RPMI7951 (cell line): ENCODE data around the gene MTCH1. TPM values are rescaled to one million over a fixed set of nuclear protein-coding genes. Genes with fewer than 3 reads are reported as not detected.

Source experiments
- DNase-seq: peaks from one replicate; pipeline ENCODE4 v3.0.0-alpha.2; 2012; ENCODE audit warnings: low read depth
- total RNA-seq: library from RNA; depleted of rRNA; stranded (reverse); fragments of >200 nt; shearing (Covaris generic); gene quantifications from 2 replicates; pipeline ENCODE4 v1.2.3, GENCODE V29; 2014; rRNA removed

Gene MTCH1, protein sequence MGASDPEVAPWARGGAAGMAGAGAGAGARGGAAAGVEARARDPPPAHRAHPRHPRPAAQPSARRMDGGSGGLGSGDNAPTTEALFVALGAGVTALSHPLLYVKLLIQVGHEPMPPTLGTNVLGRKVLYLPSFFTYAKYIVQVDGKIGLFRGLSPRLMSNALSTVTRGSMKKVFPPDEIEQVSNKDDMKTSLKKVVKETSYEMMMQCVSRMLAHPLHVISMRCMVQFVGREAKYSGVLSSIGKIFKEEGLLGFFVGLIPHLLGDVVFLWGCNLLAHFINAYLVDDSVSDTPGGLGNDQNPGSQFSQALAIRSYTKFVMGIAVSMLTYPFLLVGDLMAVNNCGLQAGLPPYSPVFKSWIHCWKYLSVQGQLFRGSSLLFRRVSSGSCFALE
- 226 and 257 TPM in 2 replicates for total RNA-seq

- DNase-seq = peak; percentile 91
Observed at GRCh38 chr6:36985808-36986703, at the start of gene MTCH1. MTCH1 (minus strand) TSS chr6:36986196; CDS start chr6:36986173, 23 bp downstream.

GRCh38 chr6:37033819-37034795 lies 48.1 kb upstream of the MTCH1 start:
- no peak for DNase-seq

GRCh38 chr6:37033255-37033654 lies 47.3 kb upstream of the MTCH1 start:
- no peak for DNase-seq

GRCh38 chr6:37032239-37032638 lies 46.2 kb upstream of the MTCH1 start:
- DNase-seq = no peak

DNA sequence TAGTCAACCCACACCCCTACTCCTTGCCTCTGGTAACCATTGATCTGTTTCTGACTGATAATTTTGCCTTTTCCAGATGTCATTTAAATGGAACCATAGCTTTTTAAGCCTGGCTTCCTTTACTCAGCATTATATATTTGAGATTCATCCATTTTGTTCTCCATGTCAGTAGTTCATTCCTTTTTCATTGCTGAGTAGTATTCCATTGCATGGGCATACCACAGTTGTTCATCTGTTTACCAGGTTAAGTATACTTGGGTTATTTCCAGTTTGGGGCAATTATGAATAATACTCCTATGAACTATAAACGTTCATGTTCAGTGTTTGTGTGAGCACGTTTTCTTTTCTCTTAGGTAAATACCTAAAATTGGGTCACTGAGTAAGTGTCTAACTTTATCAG lies 44.6 kb upstream of the MTCH1 start:
- no peak for DNase-seq

DNA sequence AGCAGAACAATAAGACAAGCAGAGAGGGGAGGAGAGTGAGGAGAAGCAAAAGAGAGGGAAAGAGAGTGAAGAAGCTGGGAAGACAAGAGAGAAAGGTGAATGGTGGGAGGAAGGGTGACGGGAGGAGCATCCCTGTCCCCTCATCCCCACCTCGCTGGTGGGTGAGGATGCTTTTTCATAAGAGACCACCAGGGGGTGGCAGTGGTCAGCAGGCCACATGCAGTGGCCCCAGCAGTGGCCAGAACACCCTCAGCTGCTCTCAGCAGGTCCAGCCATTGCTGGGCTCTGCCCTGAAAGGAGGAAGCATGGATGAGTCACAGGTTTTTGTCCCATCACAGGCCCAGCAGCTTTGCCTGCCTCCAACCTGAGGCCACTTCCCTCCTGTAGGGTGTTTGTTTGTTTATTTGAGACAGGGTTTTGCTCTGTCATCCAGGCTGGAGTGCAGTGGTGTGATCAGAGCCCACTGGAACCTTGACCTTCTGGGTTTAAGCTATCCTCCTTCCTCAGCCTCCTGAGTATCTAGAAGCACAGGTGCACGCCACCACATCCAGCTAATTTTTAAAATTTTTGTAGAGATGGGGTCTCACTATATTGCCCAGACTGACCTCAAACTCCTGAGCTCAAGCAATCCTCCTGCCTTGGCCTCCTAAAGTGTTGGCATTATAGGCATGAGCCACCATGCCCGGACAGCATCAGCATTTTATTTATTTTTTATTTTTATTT lies 43.4 kb upstream of the MTCH1 start:
- peak; percentile 82 for DNase-seq

DNA sequence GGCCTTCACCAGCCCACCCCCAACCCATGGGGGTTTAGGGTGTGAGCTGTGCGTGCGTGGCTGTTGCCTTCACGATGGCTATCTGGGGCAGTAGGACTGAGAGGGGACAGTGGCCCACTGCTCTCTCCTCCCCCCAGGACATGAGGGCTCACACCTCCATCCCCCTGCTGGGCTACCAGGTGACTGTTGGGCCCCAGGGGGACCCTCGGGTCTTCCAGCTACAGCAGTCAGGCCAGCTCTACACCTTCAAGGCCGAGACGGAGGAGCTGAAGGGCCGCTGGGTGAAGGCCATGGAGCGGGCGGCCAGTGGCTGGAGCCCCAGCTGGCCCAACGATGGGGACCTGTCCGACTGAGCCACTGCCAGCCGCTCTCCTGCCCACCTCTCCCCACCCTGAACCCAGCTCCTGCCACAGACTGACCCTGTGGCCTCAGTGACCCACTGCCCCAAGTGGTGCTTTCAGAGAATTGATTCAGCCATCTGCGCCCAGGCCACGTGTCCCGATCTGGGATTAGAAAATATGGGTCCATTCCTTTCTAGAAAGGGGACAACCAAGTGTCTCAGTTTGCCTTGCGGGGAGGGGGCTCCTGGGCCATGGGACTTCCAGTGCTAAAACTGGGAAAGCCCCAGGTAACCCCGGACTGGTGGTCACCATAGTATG lies 41.9 kb upstream of the MTCH1 start:
- DNase-seq = no peak

DNA sequence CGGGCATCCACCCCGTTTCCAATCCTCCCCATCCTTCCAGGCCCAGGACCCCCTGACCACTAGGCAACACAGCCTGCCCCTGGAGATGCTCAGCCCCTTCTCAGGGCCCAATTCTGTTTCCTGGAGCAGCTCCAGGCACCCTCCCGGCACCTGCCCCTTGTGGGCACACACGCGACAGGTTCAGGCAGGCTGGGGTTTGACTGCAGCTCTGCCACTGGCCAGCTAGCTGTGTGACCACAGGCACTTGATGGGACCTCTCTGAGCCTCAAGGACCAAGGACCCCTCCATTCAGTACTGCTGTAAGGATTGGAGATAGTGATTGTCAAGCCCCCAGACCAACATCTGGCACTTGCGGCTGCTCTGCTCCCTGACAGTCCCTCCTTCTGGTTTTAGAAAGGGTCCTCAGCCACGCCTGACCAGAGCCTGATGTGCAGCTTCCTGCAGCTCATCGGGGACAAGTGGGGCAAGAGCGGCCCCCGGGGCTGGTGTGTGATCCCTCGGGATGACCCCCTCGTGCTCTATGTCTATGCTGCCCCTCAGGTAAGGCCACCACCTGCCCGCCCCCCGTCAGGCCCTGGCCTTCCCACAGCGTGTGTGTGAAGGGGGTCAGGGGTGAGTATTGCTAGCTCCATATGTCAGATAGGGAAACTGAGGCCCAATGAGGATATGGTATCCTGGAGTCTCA lies 41.2 kb upstream of the MTCH1 start:
- no peak for DNase-seq

DNA sequence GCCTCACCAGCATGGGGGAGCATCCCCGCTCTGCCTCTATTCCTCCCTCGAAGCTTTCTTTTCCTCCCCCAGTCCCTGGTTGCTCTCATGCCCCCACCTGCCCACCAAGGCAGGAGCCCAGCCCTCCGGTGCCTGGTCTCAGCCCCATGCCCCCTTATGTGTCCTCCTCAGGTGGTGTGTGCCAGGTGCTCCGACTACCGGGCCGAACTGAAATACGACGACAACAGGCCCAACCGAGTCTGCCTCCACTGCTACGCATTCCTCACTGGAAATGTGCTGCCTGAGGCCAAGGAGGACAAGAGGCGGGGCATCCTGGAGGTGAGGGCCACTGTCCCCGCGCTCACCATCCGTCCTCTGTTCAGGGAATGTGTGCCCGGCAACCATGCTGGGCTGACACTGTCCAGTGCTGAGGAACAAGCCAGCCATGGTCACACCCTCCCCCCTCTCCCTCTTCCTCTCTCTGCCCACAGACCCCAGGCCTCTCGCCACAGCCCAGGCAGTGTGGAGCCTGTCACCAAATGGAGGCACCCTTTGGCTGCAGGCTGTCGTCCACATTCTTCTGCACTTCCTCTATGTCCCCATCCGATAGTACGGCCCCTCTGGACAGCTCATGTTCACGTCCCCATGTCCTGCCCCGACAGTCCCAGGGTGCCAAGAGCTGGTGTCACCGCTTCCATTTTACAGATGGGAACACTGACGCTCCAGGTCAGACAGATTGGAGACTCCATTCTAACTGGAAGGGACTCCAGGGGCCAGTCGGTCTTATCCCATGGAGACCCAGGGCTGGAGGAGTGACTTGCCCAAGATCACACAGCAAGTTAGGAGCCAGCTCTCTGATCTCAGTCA lies 39.8 kb upstream of the MTCH1 start:
- no peak for DNase-seq

- peak; percentile 51 for DNase-seq
Observed at GRCh38 chr6:37024656-37025337, 38.8 kb upstream of the MTCH1 start.

GRCh38 chr6:37022135-37022863 lies 36.3 kb upstream of the MTCH1 start:
- DNase-seq = no peak

- DNase-seq = peak; percentile 46
Observed at GRCh38 chr6:37021356-37022129, 35.5 kb upstream of the MTCH1 start.

- DNase-seq = no peak
Observed at GRCh38 chr6:37020812-37021211, 34.8 kb upstream of the MTCH1 start.

- no peak for DNase-seq
Observed at GRCh38 chr6:37020381-37020780, 34.4 kb upstream of the MTCH1 start.

DNA sequence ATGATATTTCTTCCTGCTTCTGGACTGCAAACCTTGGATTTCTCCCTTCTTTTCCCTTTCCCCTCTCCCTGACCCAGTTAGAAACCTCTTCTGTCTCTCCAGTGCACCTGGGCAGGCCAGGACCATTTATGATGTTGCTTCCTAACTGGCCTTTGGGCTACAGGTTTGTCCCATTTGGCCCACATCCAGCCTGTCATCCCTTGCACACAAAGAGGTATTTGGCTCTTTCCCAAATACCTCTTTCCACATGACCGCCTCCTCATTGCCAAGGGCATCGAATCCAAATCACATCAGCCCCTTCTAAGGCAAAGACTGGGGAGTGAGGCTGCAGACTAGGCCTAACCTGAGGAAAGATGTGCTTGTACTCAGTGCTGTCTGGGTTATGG lies 33.1 kb upstream of the MTCH1 start:
- peak; percentile 33 for DNase-seq

DNA sequence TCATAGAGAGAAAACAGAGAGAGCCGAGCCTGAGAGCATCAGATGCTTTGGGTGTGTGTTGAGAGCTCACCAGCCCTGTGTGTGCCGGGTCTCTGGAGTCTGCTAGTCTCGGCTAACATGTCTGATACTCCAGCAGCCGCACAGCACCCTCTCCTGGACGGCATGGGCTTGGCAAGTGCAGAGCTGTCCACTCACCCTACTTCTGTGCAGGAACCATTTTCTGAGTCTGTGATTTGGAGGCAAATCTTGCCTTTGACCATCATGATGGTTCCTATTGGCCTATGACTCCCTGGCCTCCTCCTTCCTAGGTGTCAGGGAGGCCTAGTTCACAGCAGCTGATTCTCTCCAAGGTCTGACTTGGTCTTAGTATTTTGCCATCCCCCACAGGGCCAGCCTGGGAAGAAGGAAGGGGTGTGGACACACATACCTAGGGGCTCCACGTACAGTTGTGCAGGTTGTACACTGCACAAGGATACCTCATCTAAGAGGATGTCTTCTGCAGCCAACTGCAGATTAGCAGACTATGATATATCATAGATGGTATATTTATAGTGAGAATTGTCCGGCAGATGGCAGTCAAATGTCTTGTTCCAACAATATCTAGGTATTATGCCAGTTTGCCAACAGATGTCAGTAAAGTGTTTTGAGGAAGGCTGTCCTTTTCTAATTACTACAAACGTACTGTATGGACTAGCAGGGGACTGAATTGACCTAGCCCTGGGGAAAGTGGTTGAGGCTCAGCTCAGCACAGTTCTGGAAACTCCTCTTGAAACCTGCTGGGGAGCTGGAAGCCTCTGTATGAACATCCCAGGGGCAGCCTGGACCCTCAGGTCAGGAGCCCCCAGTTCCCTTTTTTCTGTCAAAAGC lies 32.4 kb upstream of the MTCH1 start:
- DNase-seq = peak; percentile 83
